A673 (cell line): ENCODE measurements around the gene MSI2.

ENCODE experiments used
- EZH2 ChIP-seq: fragments of 200-600 bp; sonication (generic); IDR thresholded peaks from 2 replicates; pipeline ENCODE4 v1.6.1; 2017; ENCODE audit warnings: borderline replicate concordance, low read depth, mild to moderate bottlenecking, mixed read lengths, antibody characterized with exemption, low read length; ENCODE audit not compliant: poor library complexity, severe bottlenecking
- TF ChIP-seq, protein P1 (sequence below): fragments of 300-800, 200-600 bp; sonication (generic); conservative IDR thresholded peaks from 2 replicates; pipeline ENCODE4 v1.5.1; 2017; ENCODE audit warnings: low read depth, mild to moderate bottlenecking, antibody characterized with exemption, low read length, moderate library complexity, mixed read lengths

DNA sequence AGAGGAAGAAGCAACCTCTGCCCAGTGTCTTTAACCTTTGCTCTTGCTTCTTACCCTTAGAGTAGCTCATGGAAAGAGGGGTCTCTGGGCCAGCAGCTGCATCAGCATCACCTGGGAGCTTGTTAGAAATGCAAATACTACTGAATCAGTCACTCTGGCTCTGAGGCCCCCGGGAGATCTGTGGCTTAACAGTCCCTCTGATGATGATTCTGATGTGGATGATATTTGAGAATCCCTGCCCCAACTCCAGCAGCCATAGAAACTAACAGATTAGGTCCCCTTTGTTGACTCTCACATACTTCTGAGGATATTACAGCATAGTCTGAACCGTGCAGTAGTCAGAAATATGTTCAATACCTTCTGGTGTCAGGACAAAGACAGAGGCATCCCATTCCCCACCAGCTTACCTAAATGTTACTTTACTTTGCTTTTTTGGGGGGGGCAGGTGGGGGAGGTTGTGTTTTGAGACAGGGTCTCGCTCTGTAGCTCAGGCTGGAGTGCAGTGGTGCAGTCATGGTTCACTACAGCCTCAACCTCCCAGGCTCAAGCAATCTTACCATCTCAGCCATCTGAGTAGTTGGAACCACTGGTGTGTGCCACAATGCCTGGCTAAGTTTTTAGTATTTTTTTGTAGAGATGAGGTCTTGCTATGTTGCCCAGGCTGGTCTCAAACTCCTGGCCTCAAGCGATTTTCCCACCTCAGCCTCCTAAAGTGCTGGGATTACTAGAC, 268.7 kb downstream of the MSI2 start:
- TF ChIP-seq, protein P1, sequence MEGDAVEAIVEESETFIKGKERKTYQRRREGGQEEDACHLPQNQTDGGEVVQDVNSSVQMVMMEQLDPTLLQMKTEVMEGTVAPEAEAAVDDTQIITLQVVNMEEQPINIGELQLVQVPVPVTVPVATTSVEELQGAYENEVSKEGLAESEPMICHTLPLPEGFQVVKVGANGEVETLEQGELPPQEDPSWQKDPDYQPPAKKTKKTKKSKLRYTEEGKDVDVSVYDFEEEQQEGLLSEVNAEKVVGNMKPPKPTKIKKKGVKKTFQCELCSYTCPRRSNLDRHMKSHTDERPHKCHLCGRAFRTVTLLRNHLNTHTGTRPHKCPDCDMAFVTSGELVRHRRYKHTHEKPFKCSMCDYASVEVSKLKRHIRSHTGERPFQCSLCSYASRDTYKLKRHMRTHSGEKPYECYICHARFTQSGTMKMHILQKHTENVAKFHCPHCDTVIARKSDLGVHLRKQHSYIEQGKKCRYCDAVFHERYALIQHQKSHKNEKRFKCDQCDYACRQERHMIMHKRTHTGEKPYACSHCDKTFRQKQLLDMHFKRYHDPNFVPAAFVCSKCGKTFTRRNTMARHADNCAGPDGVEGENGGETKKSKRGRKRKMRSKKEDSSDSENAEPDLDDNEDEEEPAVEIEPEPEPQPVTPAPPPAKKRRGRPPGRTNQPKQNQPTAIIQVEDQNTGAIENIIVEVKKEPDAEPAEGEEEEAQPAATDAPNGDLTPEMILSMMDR = no peak
- no peak for TF ChIP-seq EZH2
